ENCODE results near the gene GPR146. TPM values are rescaled to one million over a fixed set of nuclear protein-coding genes. Genes with fewer than 3 reads are reported as not detected.

GPR146 gene
- total and polyA plus RNA-seq, 9 donors, result 6.1 to 25.0 (median 8.4) TPM

DNA sequence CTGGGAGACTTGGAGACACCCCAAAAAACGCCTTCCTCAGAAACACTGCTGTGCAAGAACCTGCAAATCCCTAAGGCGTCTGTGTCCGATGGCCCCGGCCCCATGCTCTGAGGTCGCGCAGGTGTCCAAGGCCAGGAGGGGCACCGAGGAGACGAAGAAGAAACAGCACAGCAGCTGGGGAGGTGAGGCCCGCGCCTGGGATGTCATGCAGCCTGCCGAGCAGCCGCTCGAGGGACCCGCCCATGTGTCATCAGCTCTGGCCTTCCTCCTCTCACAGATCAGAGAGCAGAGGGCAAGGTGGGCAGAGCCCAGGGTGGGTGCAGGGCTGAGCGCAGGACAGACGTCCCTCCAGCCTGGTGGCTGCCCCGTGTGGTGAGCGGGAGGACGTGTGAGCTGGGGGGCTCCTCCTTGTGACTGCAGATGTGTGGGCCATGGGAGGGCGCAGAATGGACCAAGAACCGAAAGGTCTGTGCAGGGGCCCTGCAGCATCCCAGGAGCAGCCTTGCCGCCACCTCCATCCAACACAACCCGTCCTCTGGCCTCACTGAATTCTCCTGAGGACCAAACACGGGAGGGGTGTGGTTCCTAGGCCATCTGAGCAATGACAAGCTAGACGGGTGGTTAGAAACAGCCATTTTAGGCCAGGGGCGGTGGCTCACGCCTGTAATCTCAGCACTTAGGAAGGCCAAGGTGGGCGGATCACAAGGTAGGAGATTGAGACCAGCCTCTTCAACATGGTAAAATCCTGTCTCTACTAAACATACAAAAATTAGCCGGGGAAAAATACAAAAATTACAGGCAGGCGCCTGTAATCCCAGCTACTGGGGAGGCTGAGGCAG lies 30.5 kb downstream of the GPR146 start:
- TF ChIP-seq, protein P1, sequence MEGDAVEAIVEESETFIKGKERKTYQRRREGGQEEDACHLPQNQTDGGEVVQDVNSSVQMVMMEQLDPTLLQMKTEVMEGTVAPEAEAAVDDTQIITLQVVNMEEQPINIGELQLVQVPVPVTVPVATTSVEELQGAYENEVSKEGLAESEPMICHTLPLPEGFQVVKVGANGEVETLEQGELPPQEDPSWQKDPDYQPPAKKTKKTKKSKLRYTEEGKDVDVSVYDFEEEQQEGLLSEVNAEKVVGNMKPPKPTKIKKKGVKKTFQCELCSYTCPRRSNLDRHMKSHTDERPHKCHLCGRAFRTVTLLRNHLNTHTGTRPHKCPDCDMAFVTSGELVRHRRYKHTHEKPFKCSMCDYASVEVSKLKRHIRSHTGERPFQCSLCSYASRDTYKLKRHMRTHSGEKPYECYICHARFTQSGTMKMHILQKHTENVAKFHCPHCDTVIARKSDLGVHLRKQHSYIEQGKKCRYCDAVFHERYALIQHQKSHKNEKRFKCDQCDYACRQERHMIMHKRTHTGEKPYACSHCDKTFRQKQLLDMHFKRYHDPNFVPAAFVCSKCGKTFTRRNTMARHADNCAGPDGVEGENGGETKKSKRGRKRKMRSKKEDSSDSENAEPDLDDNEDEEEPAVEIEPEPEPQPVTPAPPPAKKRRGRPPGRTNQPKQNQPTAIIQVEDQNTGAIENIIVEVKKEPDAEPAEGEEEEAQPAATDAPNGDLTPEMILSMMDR (IDR thresholded peaks at IDR 0.05), result no peak
- no peak for TF ChIP-seq POLR2A (IDR thresholded peaks at IDR 0.05)
- TF ChIP-seq EP300 (IDR thresholded peaks at IDR 0.05), result no peak
- Histone ChIP-seq H3K4me1 (ENCODE audit: insufficient read depth) (peaks cover 8% of the 10 kb centered on the region), H3K36me3 (no peaks in the 10 kb centered on the region), H3K27ac (no peak overlapping the region), H3K4me3 (no peak overlapping the region), H3K27me3 (no peaks in the 10 kb centered on the region), H3K9me3 (no peaks in the 10 kb centered on the region)
- no peak for DNase-seq
- 90 to 94% (median 92%) methylated on average over 30 of the region's 30 CpGs for WGBS, 3 donors
- intact Hi-C loops (cut with DNase I), result loop anchor here in 1 of 4 donors (5.0 kb wide), 1 partner anchor 102 kb away; no protein-coding TSS in a partner anchor

DNA sequence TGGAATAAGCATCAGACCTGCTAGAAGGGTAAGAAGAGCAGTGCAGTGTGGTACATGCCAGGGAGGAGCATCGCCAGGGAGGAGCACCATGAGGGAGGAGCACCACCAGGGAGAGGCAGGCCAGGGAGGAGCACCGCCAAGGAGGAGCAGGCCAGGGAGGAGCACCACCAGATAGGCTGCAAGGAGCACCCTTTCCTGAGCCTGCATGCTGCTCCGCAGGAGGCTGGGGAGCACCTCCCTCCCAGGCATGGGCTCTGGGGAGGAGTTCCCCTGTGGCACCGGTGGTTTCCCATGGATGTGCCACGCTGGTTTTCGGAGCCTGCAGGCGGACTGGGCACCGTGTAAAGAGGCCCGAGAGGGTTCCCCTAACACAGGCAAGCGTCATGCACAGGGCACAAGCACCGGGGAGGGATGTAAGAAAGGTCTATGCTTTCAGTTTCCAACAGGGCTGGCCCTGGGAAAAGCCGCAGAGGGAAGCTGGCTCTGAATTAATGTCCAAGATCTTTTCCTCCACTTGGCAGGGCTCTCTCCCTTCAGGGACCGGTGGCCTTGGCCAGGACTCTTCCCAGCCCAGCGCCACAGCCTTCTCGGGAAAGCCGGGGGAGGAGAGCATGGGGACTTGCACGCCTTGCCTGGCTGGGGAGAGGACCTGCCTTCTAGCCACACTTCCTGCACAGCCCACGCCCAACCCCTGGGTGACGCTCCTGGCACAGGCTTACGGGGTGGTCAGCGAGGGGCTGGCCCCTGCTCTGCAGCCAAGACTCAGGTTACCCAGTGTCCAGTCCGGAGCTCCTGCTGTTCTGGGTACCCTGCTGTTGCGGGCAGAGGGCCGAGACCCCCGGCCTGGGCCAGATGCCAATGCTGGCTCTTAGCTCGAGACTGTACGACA lies 32.1 kb downstream of the GPR146 start:
- WGBS, 3 donors, result 23 to 35% (median 29%) methylated on average over 26 to 27 of the region's 27 CpGs
- TF ChIP-seq, protein P1 (IDR thresholded peaks at IDR 0.05), result no peak
- TF ChIP-seq EP300 (IDR thresholded peaks at IDR 0.05), result no peak
- no peak for TF ChIP-seq POLR2A (IDR thresholded peaks at IDR 0.05)
- no peaks in the 10 kb centered on the region for H3K27me3 ChIP-seq
- H3K4me3 ChIP-seq, result no peak overlapping the region
- H3K27ac ChIP-seq, result peak overlapping the region in 1 of 2 donors; percentile 34
- intact Hi-C loops (cut with DNase I), result loop anchor here in 1 of 4 donors (5.0 kb wide), 1 partner anchor 101 kb away; no protein-coding TSS in a partner anchor
- H3K9me3 ChIP-seq, result no peaks in the 10 kb centered on the region
- H3K36me3 ChIP-seq, result no peaks in the 10 kb centered on the region
- peaks cover 8% of the 10 kb centered on the region for H3K4me1 ChIP-seq (ENCODE audit: insufficient read depth)
- DNase-seq, result peak in 2 of 5 donors; percentile 61 to 64

DNA sequence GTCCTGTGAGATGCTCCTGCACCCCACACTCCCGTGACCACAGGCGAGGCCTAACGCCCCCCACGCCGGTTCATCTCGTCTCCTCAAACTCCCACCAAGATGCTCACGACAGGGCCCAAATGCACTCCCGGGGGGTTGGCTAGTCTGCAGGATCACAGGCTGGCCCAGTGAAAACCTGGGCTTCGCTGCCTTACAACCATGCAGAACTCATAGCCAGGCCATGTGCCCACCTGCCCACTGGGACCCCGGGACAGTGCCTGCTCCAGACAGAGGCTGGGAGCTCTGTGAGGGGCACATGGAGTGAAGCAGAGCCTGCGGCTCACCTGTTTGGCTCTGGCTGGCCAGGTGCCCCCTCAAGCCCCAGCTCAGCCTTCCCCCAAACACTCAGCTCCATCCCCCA lies 34.2 kb downstream of the GPR146 start:
- H3K27me3 ChIP-seq, result no peaks in the 10 kb centered on the region
- 87 to 91% (median 87%) methylated on average over 11 of the region's 11 CpGs for WGBS, 3 donors
- no peak for TF ChIP-seq POLR2A (IDR thresholded peaks at IDR 0.05)
- TF ChIP-seq, protein P1 (IDR thresholded peaks at IDR 0.05), result no peak
- TF ChIP-seq EP300 (IDR thresholded peaks at IDR 0.05), result no peak

DNA sequence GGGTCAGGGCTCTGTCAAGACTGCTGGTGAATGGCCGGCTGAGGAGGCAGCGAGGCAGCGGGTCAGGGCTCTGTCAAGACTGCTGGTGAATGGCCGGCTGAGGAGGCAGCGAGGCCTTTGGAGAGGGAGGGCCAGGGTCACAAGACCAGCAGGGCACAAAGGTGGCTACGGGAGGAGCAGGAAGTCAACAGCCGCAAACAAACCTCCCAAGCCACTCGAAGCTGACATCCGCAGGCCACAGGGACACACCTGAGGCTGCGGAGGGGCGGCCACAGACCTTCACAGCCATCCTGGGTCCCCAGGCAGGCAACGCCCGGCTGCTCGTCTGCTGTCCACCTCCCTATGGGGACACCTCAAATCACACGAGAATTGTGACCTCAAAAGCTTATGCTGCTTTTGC lies 34.6 kb downstream of the GPR146 start:
- H3K36me3 ChIP-seq, result no peaks in the 10 kb centered on the region
- peaks cover 4% of the 10 kb centered on the region for H3K4me1 ChIP-seq (ENCODE audit: insufficient read depth)
- DNase-seq, result no peak
- WGBS, 3 donors, result 90 to 92% (median 91%) methylated on average over 15 of the region's 15 CpGs
- H3K27ac ChIP-seq, result no peak overlapping the region
- no peak for TF ChIP-seq POLR2A (IDR thresholded peaks at IDR 0.05)
- TF ChIP-seq, protein P1 (IDR thresholded peaks at IDR 0.05), result no peak
- no peak for TF ChIP-seq EP300 (IDR thresholded peaks at IDR 0.05)
- H3K27me3 ChIP-seq, result no peaks in the 10 kb centered on the region
- no peak overlapping the region for H3K4me3 ChIP-seq
- H3K9me3 ChIP-seq, result no peaks in the 10 kb centered on the region
- intact Hi-C loops (cut with DNase I), result loop anchor here in 1 of 4 donors (5.0 kb wide), 1 partner anchor 98 kb away; no protein-coding TSS in a partner anchor

More for the DNA sequence above, 34.2 kb downstream of the GPR146 start:
- Histone ChIP-seq H3K4me1 (ENCODE audit: insufficient read depth) (peaks cover 4% of the 10 kb centered on the region), H3K36me3 (no peaks in the 10 kb centered on the region), H3K27ac (no peak overlapping the region), H3K4me3 (no peak overlapping the region), H3K9me3 (no peaks in the 10 kb centered on the region)
- no peak for DNase-seq
- intact Hi-C loops (cut with DNase I), result loop anchor here in 1 of 4 donors (5.0 kb wide), 1 partner anchor 99 kb away; no protein-coding TSS in a partner anchor
